Spleen (tissue), 11 donors: ENCODE measurements around the gene PRSS22. TPM values are rescaled to one million over a fixed set of nuclear protein-coding genes. Genes with fewer than 3 reads are reported as not detected.

Source experiments
- DNase-seq: peaks from one replicate; pipeline ENCODE4 v3.0.0-alpha.2; 2020
- H3K27ac ChIP-seq, 8 donors: fragments of 200-600 bp; sonication (generic) in 7 of 8; 1 replicate in 4 of 8; 2 replicates in 4 of 8; pipeline versions ENCODE4 v1.5.0 to v1.8.0; 2016 to 2021; ENCODE audit warnings: inconsistent platforms in 4 of 8, mild to moderate bottlenecking in 4 of 8, moderate library complexity in 1 of 8
- H3K27me3 ChIP-seq, 7 donors: fragments of 200-600 bp; sonication (generic) in 6 of 7; replicated peaks in 1 of 7; 1 replicate in 4 of 7; 2 replicates in 3 of 7; pipeline versions ENCODE4 v1.5.0 to v1.8.0; 2016 to 2021; ENCODE audit warnings: inconsistent platforms in 3 of 7, mild to moderate bottlenecking in 1 of 7
- H3K36me3 ChIP-seq, 6 donors: fragments of 200-600 bp; sonication (generic) in 5 of 6; 1 replicate in 4 of 6; 2 replicates in 2 of 6; pipeline versions ENCODE4 v1.5.0 to v1.8.0; 2016 to 2021; ENCODE audit warnings: inconsistent platforms in 2 of 6
- H3K4me1 ChIP-seq, 6 donors: fragments of 200-600 bp; sonication (generic) in 5 of 6; 1 replicate in 3 of 6; 2 replicates in 3 of 6; pipeline versions ENCODE4 v1.5.0 to v1.8.0; 2016 to 2021; ENCODE audit warnings: inconsistent platforms in 3 of 6
- H3K4me3 ChIP-seq, 8 donors: fragments of 200-600 bp; sonication (generic) in 7 of 8; 1 replicate in 4 of 8; 2 replicates in 4 of 8; pipeline versions ENCODE4 v1.5.0 to v1.8.0; 2016 to 2021; ENCODE audit warnings: inconsistent platforms in 4 of 8, mild to moderate bottlenecking in 4 of 8, moderate library complexity in 2 of 8
- H3K9me3 ChIP-seq, 8 donors: fragments of 200-600 bp; sonication (generic) in 7 of 8; 1 replicate in 4 of 8; 2 replicates in 4 of 8; pipeline versions ENCODE4 v1.5.0 to v1.8.0; 2016 to 2021; ENCODE audit warnings: inconsistent platforms in 4 of 8
- POLR2A ChIP-seq, 3 donors: fragments of 450-650 bp; IDR thresholded peaks; one replicate each; pipeline ENCODE4 v1.5.1; 2017; ENCODE audit warnings: antibody characterized with exemption in 3 of 3, mild to moderate bottlenecking in 1 of 3
- POLR2AphosphoS5 ChIP-seq, 3 donors: sonication (generic); formaldehyde crosslinking; IDR thresholded peaks; one replicate each; pipeline ENCODE4 v1.5.1; 2017; ENCODE audit warnings: antibody characterized with exemption in 3 of 3
- WGBS, 5 donors: extraction: QIAGEN DNeasy Blood & Tissue Kit in 3 of 5; methylation state at CpG; one replicate each; pipeline versions ENCODE4 v1.1.5 to v1.1.7; 2013 to 2018; 5-methylcytosine and 5-hydroxymethylcytosine counted together
- intact Hi-C: fragments of 100-400 bp; cut with DNase I; formaldehyde crosslinking; loops from one replicate; pipeline ENCODE4 v1.15.0; 2023; ENCODE audit warnings: low total_unique reads
- polyA plus RNA-seq, 3 donors: library from polyadenylated mRNA; stranded (reverse); fragments of 200-250 nt; gene quantifications; one replicate each; pipeline ENCODE4 v1.2.1, GENCODE V29; 2013
- total RNA-seq, 7 donors: library from RNA; depleted of rRNA in 3 of 7; stranded (reverse); fragments of >200 nt in 3 of 7; fragmentation: NEBNext Ultra II Directional in 4 of 7; extraction: Animal tissue kit (Norgen Biotek cat#: 25700) in 4 of 7; gene quantifications; one replicate each; pipeline versions ENCODE4 v1.1.0 to v1.2.1, GENCODE V29; 2016 to 2021
- TF ChIP-seq, protein P1 (sequence below), 11 experiments: fragments of 200-600 bp in 7 of 11; fragments of 450-650 bp in 4 of 11; sonication (generic) in 4 of 11; IDR thresholded peaks in 8 of 11; conservative IDR thresholded peaks in 3 of 11; 1 replicate in 7 of 11; 2 replicates in 4 of 11; pipeline versions ENCODE4 v1.4.0 to v1.8.0; 2016 to 2021; ENCODE audit warnings: antibody characterized with exemption in 11 of 11, inconsistent platforms in 4 of 11, mild to moderate bottlenecking in 1 of 11
- donor health status: healthy with polysubstance abuse.
- donor health status: DM: no; HTN: no; CAD: no; lungs with moderate emphysema.
- donor health status: DM: no; HTN: no; CAD: no.
- donor health status: Bipolar disorder and iron deficiency.
- donor health status: healthy.
- donor health status: DM: no; HTN: no; CAD: no.
- donor health status: DM: yes; HTN: yes; CAD: no.

The PRSS22 gene
- total and polyA plus RNA-seq, 10 donors: 0.19 to 0.60 (median 0.33) TPM; not detected in 7

DNA sequence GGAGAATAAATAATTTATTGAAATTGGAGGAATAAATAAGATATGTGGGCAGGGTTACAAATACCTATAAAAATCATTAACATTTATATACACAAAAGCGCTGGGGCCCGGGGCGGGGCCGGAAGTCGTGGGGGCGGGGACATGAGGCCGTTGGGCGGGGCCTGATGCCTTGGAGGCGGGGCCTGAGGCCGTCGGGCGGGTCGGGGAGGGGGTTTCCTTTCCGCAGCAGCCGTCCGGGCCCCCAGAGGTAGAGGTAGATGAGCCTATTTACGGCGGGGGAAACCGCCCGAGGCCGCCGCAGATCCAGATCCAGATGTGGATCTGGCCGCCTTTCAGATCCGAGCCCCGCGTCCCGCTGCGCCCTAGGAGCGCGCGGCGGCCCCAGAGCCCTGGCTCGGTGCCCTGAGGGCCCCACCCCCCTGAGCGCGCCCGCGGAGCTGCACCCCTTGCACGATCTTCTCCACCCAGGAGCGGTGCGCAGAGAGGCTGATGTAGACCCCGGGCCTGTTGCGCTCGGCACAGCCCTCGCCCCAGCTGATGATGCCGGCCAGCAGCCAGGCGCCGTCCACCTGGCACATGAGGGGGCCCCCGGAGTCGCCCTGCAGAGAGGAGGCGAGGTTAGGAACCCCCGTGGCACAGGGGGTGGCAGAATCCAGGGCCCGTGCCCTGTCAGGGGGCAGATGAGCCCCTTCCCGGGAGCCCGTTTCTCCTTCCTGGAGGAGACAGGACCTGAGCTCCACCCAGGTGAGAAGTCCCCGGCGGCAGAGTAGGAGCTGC is 5.1 kb downstream of the PRSS22 start:
- H3K4me1 ChIP-seq: peaks cover 0 to 8% (median 6%) of the 10 kb centered on the region in 6 donors
- H3K9me3 ChIP-seq: peaks cover 0 to 23% (median 14%) of the 10 kb centered on the region in 8 donors
- intact Hi-C loops: no loop called here
- H3K27me3 ChIP-seq: peaks cover 0 to 75% (median 11%) of the 10 kb centered on the region in 7 donors
- peak; percentile 39 for DNase-seq
- TF ChIP-seq, protein P1, sequence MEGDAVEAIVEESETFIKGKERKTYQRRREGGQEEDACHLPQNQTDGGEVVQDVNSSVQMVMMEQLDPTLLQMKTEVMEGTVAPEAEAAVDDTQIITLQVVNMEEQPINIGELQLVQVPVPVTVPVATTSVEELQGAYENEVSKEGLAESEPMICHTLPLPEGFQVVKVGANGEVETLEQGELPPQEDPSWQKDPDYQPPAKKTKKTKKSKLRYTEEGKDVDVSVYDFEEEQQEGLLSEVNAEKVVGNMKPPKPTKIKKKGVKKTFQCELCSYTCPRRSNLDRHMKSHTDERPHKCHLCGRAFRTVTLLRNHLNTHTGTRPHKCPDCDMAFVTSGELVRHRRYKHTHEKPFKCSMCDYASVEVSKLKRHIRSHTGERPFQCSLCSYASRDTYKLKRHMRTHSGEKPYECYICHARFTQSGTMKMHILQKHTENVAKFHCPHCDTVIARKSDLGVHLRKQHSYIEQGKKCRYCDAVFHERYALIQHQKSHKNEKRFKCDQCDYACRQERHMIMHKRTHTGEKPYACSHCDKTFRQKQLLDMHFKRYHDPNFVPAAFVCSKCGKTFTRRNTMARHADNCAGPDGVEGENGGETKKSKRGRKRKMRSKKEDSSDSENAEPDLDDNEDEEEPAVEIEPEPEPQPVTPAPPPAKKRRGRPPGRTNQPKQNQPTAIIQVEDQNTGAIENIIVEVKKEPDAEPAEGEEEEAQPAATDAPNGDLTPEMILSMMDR (IDR thresholded peaks at IDR 0.05 in 8 of 11, conservative IDR thresholded peaks at IDR 0.05 in 3 of 11): no peak
- TF ChIP-seq POLR2A (IDR thresholded peaks at IDR 0.05) (no peak), POLR2AphosphoS5 (IDR thresholded peaks at IDR 0.05) (no peak)
- no peak overlapping the region for H3K4me3 ChIP-seq
- 51 to 60% (median 53%) methylated on average over 34 to 56 of the region's 56 CpGs for WGBS, 5 donors
- H3K27ac ChIP-seq: no peak overlapping the region
- no peaks in the 10 kb centered on the region for H3K36me3 ChIP-seq

DNA sequence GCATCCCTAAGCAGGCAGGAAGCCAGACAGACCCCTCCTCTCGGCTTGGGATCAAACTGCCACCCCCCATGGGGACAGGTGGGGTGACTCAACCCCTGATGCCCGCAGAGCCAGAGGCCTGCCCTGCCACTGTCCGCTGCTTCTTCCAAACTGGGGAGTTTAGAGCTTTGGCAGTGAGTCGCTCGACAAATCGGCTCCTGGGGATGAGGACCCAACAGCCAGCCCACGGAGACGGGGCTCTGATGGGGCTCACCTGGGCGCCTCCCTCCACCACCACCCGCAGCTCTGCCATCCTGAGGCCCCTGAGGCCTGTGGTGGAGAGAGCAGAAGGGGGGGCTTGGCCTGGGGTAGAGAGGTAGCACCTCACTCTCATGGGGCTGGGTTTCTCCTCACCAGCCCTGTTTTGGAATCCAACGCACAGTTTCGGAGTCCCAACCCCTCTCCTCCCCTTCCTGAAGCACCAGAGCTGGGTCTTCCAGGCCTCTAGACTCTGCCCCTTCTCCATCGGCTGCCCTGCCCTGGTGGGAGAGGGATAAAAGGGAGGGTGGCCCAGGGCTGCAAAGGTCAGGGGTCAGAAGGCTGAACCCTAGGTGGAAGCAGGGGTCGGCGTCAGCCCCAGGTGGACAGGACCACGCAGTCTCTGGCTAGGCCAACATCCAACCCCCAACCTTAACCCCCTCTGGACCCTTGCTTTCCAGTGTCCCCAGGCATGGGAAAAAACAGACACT is 5.8 kb downstream of the PRSS22 start:
- H3K27me3 ChIP-seq: peaks cover 0 to 75% (median 5%) of the 10 kb centered on the region in 7 donors
- WGBS, 5 donors: 78 to 95% (median 92%) methylated on average over 8 to 16 of the region's 16 CpGs
- no peak overlapping the region for H3K27ac ChIP-seq
- intact Hi-C loops: no loop called here
- H3K36me3 ChIP-seq: no peaks in the 10 kb centered on the region
- peaks cover 0 to 23% (median 14%) of the 10 kb centered on the region in 8 donors for H3K9me3 ChIP-seq
- DNase-seq: peak; percentile 56
- no peak overlapping the region for H3K4me3 ChIP-seq
- TF ChIP-seq, protein P1 (IDR thresholded peaks at IDR 0.05 in 8 of 11, conservative IDR thresholded peaks at IDR 0.05 in 3 of 11): no peak
- TF ChIP-seq POLR2A (IDR thresholded peaks at IDR 0.05) (no peak), POLR2AphosphoS5 (IDR thresholded peaks at IDR 0.05) (no peak)
- peaks cover 0 to under 1% (median 0%) of the 10 kb centered on the region in 6 donors for H3K4me1 ChIP-seq

DNA sequence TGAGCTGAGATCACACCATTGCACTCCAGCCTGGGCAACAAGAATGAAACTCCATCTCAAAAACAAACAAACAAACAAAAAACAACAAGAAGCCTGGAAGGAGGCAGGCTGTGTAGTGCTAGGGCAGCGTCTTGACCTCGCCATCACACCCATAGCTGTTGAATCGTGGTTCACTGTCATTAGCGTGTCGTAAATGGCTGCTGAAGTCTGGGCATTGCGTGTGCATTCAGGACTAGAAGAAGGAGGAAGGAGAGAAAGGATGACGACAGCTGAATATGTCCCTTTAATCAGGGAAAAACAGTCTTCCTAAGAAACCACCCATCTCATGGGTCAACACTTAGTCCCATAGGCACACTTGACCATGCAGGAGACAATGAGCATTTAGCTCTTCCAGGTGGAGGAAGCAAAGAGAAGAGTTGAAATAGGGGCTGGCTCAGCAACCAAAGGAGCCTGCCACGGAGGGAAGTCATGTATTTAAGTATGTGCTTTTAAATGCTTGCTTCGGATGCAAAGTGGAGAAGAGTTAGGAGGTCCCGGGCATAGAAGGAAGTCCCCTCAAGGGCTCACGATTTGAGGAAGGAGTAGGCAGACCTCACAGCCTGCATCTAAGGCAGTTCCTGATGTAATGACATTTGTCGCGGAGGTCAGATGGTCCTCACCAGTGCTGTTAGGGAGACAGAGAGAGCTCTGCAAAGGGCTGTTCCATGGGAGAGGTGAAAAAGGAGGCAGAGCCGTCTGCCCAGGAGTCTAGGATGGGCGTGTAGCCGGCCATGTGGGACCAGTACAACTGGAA is 8.8 kb downstream of the PRSS22 start:
- peaks cover 0 to 14% (median 6%) of the 10 kb centered on the region in 8 donors for H3K9me3 ChIP-seq
- no peak overlapping the region for H3K4me3 ChIP-seq
- no peaks in the 10 kb centered on the region for H3K4me1 ChIP-seq
- peaks cover 0 to 65% (median 0%) of the 10 kb centered on the region in 7 donors for H3K27me3 ChIP-seq
- H3K36me3 ChIP-seq: no peaks in the 10 kb centered on the region
- H3K27ac ChIP-seq: no peak overlapping the region
- peak; percentile 12 for DNase-seq
- intact Hi-C loops: no loop called here
- WGBS, 5 donors: 65 to 71% (median 70%) methylated on average over 16 of the region's 16 CpGs
- TF ChIP-seq POLR2A (IDR thresholded peaks at IDR 0.05): no peak
- TF ChIP-seq, protein P1 (IDR thresholded peaks at IDR 0.05 in 8 of 11, conservative IDR thresholded peaks at IDR 0.05 in 3 of 11): no peak
- TF ChIP-seq POLR2AphosphoS5 (IDR thresholded peaks at IDR 0.05): no peak
